Bronchial epithelial cell (primary cell): ENCODE results near the gene MAOA. TPM values are rescaled to one million over a fixed set of nuclear protein-coding genes. Genes with fewer than 3 reads are reported as not detected.

Experiments
- DNase-seq: peaks from one replicate; pipeline ENCODE4 v3.0.0-alpha.2; 2010; ENCODE audit warnings: low read depth
- FAIRE-seq: peaks from 2 replicates; lab custom pipeline; 2011; peaks lifted over from hg19 to GRCh38; lab: Jason Lieb, UNC
- H3K27me3 ChIP-seq: 2 replicates; pipeline ENCODE4 v1.5.1; 2011; ENCODE audit warnings: low read length; ENCODE audit not compliant: control insufficient read depth, insufficient read depth
- H3K36me3 ChIP-seq: 2 replicates; pipeline ENCODE4 v1.5.1; 2011; ENCODE audit warnings: low read length; ENCODE audit not compliant: control insufficient read depth, insufficient read depth
- H3K4me3 ChIP-seq: 2 replicates; pipeline ENCODE4 v1.5.1; 2011; ENCODE audit warnings: mild to moderate bottlenecking, low read depth, low read length, control low read depth
- total RNA-seq: library from RNA; depleted of rRNA; stranded (reverse); fragments of >200 nt; gene quantifications from 2 replicates; pipeline ENCODE4 v1.2.1, GENCODE V29; 2014
- TF ChIP-seq, protein P1 (sequence below): IDR thresholded peaks from 2 replicates; pipeline ENCODE4 v1.5.1; 2011; ENCODE audit warnings: mild to moderate bottlenecking, moderate library complexity, low read length, control low read depth, inconsistent platforms; ENCODE audit not compliant: insufficient read depth, severe bottlenecking

The MAOA gene
- total RNA-seq, 1 donor from 2014 or later = 126 TPM

DNA sequence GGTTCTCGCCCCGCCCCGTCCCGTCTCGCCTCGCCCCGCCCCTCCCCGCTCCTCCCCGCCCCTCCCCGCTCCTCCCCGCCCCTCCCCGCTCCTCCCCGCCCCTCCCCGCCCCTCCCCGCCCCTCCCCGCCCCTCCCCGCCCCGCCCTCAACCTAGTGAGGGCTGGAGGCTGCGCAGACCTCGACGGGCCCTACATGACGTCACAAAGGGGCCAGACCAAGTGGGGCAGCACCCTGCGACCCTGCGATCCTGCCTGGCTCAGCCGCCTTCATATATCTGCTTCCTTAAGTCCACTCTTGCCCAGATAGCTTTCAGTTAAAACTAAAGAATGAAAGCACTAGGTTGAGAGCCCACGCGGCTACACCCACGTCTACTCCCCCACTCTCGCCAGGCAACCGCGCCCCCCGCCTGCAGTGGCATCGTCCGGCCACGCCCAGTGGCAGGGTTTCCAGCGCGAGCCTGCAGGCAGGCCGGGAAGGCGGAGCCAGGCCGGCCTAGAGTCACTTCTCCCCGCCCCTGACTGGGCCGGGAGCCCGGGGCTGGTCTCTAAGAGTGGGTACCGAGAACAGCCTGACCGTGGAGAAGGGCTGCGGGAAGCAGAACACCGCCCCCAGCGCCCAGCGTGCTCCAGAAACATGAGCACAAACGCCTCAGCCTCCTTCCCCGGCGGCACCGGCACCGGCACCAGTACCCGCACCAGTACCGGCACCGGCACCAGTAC, 1.5 kb upstream of the MAOA start:
- DNase-seq (peak; percentile 79), FAIRE-seq (no peak)
- Histone ChIP-seq H3K36me3 (no peaks in the 10 kb centered on the region), H3K27me3 (no peaks in the 10 kb centered on the region), H3K4me3 (peak overlapping the region; percentile 78)
- TF ChIP-seq, protein P1, sequence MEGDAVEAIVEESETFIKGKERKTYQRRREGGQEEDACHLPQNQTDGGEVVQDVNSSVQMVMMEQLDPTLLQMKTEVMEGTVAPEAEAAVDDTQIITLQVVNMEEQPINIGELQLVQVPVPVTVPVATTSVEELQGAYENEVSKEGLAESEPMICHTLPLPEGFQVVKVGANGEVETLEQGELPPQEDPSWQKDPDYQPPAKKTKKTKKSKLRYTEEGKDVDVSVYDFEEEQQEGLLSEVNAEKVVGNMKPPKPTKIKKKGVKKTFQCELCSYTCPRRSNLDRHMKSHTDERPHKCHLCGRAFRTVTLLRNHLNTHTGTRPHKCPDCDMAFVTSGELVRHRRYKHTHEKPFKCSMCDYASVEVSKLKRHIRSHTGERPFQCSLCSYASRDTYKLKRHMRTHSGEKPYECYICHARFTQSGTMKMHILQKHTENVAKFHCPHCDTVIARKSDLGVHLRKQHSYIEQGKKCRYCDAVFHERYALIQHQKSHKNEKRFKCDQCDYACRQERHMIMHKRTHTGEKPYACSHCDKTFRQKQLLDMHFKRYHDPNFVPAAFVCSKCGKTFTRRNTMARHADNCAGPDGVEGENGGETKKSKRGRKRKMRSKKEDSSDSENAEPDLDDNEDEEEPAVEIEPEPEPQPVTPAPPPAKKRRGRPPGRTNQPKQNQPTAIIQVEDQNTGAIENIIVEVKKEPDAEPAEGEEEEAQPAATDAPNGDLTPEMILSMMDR = peak; percentile 51

- TF ChIP-seq, protein P1 = no peak
- FAIRE-seq (no peak), DNase-seq (peak; percentile 55)
- H3K27me3 ChIP-seq = no peaks in the 10 kb centered on the region
- peak overlapping the region; percentile 78 for H3K4me3 ChIP-seq
- no peaks in the 10 kb centered on the region for H3K36me3 ChIP-seq
Observed at GRCh38 chrX:43655151-43656004, 721 bp upstream of the MAOA start.

DNA sequence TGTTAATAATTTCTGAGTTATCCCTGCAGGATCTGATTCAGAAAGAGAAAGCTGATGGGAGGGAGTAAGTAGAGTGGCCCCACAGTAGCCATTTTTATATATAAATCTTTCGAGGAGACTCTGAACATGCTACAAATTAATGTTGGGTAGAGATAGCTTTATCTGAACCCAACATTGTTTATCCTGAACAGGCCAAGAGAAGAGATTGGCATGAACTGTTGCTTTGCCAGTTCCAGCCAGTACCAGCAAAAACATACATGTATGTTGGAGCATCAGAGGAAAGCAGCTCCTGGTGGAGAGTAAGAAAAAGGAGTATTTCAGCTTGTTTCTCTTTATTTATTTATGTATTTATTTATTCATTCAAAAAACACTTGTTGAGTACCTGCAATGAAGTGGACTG, 1.6 kb downstream of the MAOA start:
- DNase-seq (no peak), FAIRE-seq (no peak)
- TF ChIP-seq, protein P1 = no peak
- Histone ChIP-seq H3K36me3 (no peaks in the 10 kb centered on the region), H3K27me3 (no peaks in the 10 kb centered on the region), H3K4me3 (peak overlapping the region; percentile 78)

- FAIRE-seq = no peak
- H3K36me3 ChIP-seq = no peaks in the 10 kb centered on the region
- no peak overlapping the region for H3K4me3 ChIP-seq
- no peaks in the 10 kb centered on the region for H3K27me3 ChIP-seq
- TF ChIP-seq, protein P1 = no peak
- no peak for DNase-seq
Observed at GRCh38 chrX:43661521-43662240, 5.6 kb downstream of the MAOA start.

DNA sequence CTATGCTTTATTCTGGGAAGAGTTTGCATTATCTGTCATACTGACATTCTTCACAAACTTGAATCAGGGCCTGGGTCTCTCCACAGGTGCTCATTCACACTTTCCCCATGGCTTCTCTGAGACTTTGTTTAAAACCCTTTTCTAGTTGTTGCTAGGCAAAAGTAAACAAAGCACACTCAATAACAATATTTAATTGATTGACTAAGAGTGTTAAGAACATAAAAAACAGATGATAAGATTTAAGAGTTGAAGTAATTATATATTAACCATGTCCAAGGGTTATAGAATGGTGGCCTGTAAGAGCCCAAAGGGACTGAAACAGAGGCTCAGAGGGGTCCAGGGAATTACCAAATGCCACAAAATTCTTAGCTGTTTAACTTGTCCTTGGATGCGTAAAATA, 7.1 kb downstream of the MAOA start:
- Histone ChIP-seq H3K27me3 (no peaks in the 10 kb centered on the region), H3K4me3 (no peak overlapping the region), H3K36me3 (no peaks in the 10 kb centered on the region)
- FAIRE-seq (no peak), DNase-seq (no peak)
- TF ChIP-seq, protein P1 = no peak
